Activated CD8-positive, alpha-beta memory T cell treated with anti-CD3 and anti-CD28 coated beads for 1 hour (primary cell): ENCODE data around the gene AFG1L.
"Not testable (repeated sequence)": the region's sequence is repeated elsewhere in the genome, so short reads cannot be mapped to it uniquely, and the experiment has no call there.

ENCODE experiments used
- DNase-seq, 2 donors: peaks; one replicate each; pipeline ENCODE4 v3.0.0-alpha.2; 2020; ENCODE audit warnings: low read depth in 1 of 2; ENCODE audit errors: extremely low read depth in 1 of 2

The AFG1L gene

DNA sequence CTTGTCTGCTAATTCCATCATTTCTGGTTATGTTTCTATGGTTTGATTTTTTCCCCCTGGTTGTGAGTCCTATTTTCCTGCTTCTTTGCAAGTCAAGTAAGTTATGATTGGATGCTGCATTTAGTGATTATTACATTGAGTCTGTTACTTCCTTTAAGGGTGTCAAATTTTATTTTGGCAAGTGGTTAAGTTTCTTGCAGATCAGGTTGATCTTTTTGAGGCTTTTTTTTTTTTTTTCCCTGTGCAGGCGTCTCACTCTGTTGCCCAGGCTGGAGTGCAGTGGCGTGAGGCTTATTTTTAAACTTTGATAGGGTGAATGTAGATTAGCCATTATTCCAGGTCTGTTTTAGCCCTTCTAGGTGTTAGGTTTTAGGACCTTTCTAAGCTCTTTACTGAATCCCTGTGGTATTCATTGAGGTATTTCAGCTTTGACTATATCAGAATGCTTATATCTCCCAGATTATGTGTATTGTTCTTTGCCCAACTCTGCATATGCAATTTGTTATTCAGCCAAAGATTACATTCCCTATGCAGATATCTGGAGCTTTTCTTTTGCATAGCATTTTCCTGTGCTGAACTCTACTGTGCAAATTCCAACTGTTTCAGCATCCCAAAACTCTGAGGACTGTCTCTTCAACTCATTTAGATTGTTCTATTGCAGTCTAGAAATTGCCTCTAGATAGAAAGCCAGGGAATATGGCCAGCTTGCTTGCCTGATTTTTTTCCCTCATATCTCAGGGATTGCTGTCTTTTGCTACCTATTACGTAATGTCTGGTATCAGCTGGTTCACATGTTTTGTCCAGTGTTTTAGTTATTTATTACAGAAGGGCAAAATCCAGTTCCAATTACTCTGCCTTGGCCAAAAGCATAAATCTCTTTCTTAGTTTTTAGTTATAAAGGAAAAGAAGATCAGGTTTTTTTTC is 113.3 kb downstream of the AFG1L start:
- no peak for DNase-seq

GRCh38 chr6:108408861-108409260 is 114.0 kb downstream of the AFG1L start:
- DNase-seq = no peak

DNA sequence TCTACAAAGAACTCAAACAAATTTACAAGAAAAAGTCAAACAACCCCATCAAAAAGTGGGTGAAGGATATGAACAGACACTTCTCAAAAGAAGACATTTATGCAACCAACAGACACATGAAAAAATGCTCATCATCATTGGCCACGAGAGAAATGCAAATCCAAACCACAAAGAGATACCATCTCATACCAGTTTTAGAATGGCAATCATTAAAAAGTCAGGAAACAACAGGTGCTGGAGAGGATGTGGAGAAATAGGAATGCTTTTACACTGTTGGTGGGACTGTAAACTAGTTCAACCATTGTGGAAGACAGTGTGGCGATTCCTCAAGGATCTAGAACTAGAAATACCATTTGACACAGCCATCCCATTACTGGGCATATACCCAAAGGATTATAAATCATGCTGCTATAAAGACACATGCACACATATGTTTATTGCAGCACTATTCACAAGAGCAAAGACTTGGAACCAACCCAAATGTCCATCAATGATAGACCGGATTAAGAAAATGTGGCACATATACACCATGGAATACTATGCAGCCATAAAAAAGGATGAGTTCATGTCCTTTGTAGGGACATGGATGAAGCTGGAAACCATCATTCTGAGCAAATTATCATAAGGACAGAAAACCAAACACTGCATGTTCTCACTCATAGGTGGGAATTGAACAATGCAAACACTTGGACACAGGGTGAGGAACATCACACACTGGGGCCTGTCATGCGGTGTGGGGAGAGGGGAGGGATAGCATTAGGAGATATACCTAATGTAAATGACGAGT is 121.4 kb downstream of the AFG1L start:
- DNase-seq = not testable (repeated sequence)

DNA sequence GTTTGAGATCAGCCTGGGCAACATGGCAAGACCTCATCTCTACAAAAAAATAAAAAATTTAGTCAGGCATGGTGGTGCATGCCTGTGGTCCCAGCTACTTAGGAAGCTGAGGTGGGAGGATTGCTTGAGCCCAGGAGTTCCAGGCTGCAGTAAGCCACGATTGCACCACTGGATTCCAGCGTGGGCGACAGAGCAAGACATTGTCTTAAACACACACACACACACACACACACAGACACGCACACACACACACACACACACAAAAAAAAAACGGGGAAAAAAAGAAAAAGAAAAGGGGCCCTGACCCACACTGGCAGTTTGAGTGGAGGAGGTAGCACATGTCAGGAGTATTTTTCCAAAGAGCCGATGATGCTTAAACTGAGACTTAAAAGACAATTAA is 122.2 kb downstream of the AFG1L start:
- DNase-seq = no peak

- DNase-seq = no peak
Observed at GRCh38 chr6:108419474-108419873, 124.6 kb downstream of the AFG1L start.

GRCh38 chr6:108419934-108420609 is 125.2 kb downstream of the AFG1L start:
- no peak for DNase-seq

DNA sequence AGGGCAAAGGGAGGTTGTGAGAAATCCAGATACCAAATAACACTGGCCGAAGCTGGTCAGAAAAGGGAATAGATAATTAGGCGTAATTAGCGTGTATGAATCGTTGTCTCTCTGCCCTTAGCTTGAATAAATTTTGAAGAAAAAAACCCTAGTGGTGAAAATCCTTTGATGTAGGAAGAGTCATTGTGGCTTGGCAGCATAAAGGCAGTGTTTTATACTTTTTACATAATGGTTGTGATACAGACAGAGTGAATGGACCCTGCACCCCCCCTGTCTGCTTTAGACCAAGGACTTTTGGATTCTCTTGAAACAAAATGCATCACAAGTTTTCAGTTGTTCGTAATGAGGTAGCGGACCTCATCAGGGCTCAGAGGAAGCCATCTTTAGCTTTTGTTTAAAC is 126.5 kb downstream of the AFG1L start:
- no peak for DNase-seq

DNA sequence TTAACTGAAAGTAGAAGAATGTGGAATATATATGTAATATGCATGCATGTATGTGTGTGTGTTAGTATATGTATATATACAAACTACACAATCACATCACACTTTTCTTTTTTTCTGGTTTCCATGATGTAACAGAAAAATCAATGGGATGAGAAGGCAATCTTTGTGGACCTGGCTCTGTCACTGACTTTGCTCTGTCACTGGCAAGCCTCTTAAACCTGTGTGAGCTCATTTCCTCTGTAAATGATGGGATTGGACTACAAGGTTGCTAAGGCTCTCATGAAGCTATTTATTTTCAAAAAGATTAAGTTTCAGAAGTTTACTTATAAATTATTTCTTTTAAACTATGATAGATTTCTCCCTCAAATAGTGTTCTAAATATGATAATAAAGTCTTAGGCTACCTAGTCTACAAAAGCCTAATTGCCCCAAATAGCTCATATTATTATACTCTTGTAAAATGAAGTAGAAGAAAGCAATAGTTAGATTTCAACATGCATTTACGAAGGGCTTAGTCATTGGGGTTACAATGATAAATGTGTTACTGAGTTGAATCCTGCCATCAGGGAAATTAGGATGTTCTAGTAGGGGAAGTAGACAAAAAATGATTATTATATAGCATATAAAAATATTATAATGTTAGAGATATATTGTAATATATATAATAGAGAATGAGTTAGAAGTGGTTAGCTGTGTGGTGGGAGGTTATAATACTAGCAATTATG is 129.3 kb downstream of the AFG1L start:
- no peak for DNase-seq

GRCh38 chr6:108425428-108425827 is 130.6 kb downstream of the AFG1L start:
- no peak for DNase-seq

- DNase-seq = no peak
Observed at GRCh38 chr6:108432143-108432542, 137.3 kb downstream of the AFG1L start.

DNA sequence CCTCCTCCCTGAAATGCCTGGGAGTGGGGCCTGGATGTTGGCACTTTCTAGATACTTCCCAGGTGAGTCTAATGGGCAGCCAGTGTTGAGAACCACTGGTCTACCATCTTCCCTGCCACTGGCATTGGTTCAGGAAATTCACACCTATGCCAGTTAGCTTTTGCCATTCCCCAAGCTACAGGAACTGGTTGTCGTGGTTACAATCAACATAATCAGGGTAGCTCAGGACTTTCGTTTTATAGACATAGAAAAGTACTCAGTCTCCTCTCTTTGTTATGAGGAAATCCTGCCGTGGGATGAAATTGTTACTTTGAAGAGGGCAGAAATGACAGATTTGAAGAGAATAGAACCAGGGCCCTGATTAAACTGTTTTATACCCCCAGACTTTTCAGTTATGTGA is 137.9 kb downstream of the AFG1L start:
- no peak for DNase-seq

DNA sequence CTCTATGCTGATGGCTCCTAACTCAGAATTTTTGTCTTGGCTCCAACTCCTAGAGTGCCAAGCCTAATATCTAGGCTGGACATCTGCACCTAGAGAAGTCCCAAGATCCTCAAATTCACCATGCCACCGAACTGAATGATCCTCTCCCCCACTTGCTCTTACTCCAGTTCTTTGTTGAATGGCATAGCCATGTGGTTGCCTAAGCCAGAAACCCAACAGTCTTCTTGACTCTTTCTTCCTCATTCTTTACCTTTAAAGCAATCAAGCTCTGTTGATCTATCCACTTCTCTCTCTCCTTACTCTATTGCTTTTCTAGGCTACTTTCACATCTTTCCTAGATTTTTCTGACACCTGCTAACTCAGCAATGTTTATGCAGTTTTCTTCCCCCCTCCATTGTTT is 139.4 kb downstream of the AFG1L start:
- DNase-seq = no peak

- DNase-seq = no peak
Observed at GRCh38 chr6:108435391-108435790, 140.5 kb downstream of the AFG1L start.

- DNase-seq = no peak
Observed at GRCh38 chr6:108436771-108437170, 141.9 kb downstream of the AFG1L start.

GRCh38 chr6:108437821-108438220 is 143.0 kb downstream of the AFG1L start:
- DNase-seq = no peak

DNA sequence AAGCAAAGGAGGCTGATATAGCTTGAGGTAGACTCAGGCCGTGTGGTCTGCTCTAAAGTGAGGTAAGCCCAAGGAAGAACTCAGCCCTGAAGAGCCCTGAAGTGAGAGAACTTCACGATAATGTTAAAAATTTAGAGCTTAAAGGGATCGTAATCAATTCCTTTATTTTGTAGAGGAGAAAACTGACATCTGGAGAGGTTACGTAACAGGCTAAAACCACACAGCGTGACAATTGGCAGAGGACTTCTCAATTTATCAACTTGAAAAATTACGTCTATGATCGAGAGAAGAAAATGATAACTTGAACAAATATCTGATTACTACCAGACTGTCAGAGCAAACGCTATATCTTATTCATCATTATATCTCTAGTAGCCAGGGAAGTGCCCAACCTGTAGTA is 144.1 kb downstream of the AFG1L start:
- DNase-seq = no peak

GRCh38 chr6:108441141-108441540 is 146.3 kb downstream of the AFG1L start:
- DNase-seq = no peak

- DNase-seq = no peak
Observed at GRCh38 chr6:108442770-108443520, 148.1 kb downstream of the AFG1L start.

GRCh38 chr6:108446629-108447150 is 151.8 kb downstream of the AFG1L start:
- no peak for DNase-seq

GRCh38 chr6:108448481-108448880 is 153.6 kb downstream of the AFG1L start:
- no peak for DNase-seq
